HG03439 (cell line): Measurements from ENCODE around the gene E2F8.

Experiments
- ATAC-seq: cut with Tn5 transposase; IDR thresholded peaks from one replicate; pipeline ENCODE4 v1.9.1; 2021; ENCODE audit warnings: mild to moderate bottlenecking, moderate library complexity; ENCODE audit not compliant: unreplicated experiment

E2F8 gene

GRCh38 chr11:19220903-19221724 lies 19.6 kb downstream of the E2F8 start:
- no peak for ATAC-seq

- ATAC-seq, result no peak
Measured at GRCh38 chr11:19218786-19219460, 21.8 kb downstream of the E2F8 start.

GRCh38 chr11:19218216-19218615 lies 22.5 kb downstream of the E2F8 start:
- ATAC-seq, result no peak

DNA sequence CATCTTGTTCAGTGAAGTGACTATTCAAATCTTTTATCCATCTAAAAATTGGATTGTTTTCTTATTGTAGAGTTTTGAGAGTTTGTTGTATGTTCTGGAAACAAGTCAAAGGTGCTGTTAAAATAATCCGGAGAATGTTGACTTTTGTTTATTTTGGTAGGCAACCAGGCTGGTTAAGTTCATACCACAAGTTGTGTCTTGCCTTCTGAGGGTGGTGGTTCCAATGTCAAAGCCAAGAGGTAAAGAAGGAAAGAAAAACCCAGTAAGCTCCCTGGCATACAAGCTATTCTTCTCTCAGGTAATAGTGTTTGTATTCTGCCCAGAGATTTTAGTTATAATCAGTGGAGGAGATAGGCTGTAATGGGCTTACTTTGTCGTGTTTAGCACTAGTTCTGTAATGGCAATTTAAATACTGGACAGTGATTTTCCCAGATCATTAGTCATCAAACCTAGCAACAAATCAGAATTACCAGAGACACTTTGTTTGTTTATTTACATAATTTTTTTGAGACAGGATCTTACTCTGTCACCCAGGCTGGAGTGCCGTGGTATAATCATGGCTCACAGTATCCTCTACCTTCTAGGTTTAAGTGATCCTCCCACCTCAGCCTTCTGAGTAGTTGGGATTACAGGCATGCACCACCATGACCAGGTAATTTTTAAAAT lies 23.9 kb downstream of the E2F8 start:
- no peak for ATAC-seq

DNA sequence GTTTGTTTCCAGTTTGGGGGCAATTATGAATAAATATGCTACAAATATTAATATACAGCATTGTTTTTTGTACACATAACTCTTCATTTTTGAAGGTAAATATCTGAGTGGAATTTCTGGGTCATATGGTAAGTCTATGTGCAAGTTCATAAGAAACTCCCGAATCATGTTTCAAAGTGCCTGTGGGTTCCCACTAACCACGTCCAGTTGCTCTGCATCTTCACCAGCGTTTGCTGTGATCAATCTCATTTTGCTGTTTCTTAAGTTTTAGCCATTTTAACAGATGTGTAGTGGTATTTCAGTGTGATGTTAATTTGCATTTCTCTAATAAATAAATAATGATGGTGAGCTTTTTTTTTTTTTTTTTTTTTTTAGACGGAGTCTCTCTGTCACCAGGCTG lies 24.7 kb downstream of the E2F8 start:
- ATAC-seq, result no peak

- no peak for ATAC-seq
Measured at GRCh38 chr11:19209617-19210370, 31.0 kb downstream of the E2F8 start.

DNA sequence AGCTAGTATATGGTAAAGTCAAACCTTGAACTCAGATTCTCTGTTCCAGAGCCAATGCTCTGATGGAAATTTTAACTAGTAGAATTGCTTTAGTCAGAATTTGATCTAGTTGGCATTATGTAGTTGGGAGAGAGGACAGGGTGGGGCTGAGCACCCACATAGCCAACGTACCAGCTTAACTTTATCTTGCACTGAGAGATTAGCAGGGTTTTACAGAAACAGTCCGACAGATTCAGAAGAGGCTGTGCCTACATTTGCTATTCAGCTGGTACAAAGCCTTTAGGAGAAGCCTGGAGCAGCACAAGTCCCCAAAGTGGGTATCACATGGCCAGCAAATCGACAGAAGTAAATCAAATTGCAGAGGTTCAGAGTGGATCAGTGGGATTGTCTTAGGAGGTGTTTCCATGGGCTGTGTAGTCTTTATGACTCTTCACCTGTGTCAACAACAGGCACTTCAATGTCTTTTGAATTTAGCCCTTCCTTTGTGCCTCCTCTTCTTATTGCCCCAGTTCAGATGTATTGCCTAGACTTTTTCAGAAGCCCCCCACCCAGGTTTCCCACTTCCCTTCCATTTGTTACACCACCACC lies 31.7 kb downstream of the E2F8 start:
- no peak for ATAC-seq

- no peak for ATAC-seq
Measured at GRCh38 chr11:19208181-19208580, 32.6 kb downstream of the E2F8 start.

DNA sequence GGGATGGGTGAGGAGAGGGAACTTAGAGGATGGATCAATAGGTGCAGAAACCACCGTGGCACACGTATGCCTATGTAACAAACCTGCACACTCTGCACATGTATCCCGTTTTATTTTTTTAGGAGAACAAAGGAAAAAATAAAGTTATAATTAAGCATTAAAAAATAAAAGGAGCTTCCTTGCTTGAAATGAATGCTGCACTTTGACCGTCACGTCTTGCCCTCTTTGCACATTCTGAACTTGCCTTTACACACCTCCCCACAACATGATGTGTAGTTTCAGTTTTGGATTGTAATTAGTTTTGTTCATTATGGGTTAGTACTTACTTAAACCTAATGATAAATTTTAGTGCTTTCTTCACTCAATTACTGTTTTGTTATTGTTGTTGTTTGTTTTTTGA lies 35.9 kb downstream of the E2F8 start:
- no peak for ATAC-seq

DNA sequence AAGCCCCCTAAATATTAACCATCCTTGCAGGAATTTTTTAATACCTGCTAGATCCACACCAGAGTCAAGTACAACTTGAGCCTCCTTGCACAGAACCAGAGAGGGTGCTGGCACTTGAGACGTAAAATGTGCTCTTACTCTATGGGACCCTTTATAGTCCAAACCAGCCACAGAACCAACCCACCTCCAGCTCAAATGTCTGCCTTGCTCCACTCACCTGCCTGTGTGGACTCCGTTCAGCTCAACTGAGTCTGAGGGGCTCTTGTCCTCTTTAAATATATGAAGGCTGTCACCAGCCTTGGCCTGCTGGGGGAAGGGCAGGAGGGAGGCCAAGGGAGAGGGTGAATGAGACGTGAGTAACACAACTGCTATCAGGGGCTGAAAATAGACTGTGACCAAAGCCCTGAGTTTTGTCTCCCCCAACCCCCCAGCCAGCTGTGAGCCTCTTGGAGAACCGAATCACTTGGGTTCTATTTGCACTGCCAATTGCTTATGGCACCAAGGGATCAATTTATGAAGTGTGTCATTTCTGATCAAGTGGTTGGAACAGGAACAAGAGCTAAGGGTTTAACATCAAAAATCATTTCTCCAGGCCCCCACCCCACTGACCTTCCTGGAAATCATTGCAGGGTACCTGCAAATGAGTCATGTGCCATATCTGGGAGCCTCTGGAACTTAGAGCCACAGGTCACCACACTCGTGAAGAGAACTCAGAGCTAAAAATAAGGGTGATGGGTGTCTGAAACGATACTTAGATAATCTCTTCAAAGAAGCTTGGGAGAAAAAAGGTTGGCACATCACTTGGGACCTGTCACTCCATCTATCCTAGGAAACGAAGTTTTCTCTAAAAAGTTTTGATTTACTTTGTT lies 38.8 kb downstream of the E2F8 start, which contains the start of gene CSRP3:
TSS of gene CSRP3 (minus strand) at position 247 of the 869 bp plus-strand sequence. CDS start 9,535 bp downstream, outside the sequence.
- ATAC-seq, result no peak

GRCh38 chr11:19200410-19201201 lies 40.1 kb downstream of the E2F8 start:
- no peak for ATAC-seq

GRCh38 chr11:19199771-19200170 lies 41.0 kb downstream of the E2F8 start:
- ATAC-seq, result no peak

DNA sequence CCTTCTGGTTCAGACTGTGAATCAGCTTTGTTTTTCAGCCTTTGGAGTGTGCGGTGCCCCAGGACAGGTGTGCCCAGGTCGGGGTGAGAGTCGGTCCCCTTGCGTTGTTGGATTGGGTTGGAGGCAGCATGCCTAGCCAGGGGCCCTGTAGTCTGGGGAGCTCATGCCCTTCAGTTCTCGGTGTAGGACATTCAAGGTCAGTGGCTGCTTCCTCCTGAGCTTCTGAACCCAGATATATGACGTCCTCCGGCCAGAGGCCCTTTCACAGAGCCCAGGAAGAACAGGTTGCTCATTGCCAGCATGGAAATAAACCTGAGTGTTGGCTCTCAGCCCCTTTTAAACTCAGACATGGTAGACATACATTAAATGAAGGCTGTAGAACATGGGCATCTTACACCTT lies 41.7 kb downstream of the E2F8 start:
- no peak for ATAC-seq

DNA sequence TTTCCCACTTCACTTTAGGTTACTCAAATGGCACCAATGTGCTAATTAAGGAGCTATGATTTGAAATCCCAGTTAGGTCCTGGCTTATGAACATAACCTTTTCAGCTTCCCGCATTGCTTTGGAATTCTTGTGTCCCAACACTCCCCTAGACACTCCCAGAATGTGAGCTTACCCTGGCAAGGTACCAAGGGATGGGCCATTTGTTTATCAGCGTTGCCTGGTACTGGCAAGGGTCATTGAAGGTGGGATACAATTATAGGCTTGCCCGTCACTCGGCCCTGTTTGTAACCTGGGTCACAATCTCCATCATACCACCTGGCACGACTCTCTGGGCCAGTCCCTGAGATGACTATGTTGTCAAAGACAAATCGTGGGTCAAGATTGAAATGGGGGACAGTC lies 44.3 kb downstream of the E2F8 start:
- ATAC-seq, result no peak

- ATAC-seq, result no peak
Measured at GRCh38 chr11:19194620-19195308, 46.0 kb downstream of the E2F8 start.

DNA sequence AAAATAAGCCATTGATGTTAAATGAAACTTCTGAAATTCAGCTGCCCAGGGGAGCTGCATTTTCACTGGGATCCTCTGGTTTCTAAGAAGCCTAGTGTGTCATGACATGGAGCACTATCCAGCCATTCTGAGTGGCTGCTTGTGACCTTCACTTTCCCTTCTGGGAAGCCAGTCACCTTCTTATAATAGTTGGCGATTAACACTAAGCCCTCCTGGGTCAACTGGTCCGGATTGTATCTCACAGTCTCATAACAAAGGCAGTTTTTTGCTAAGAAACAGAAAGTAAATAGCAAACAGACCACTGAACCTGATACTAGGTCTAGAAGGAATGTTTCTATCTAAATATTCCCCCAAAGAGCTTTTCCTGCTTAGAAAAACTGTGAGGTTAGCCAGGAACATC lies 46.8 kb downstream of the E2F8 start:
- ATAC-seq, result no peak

GRCh38 chr11:19191530-19192169 lies 49.1 kb downstream of the E2F8 start:
- no peak for ATAC-seq

DNA sequence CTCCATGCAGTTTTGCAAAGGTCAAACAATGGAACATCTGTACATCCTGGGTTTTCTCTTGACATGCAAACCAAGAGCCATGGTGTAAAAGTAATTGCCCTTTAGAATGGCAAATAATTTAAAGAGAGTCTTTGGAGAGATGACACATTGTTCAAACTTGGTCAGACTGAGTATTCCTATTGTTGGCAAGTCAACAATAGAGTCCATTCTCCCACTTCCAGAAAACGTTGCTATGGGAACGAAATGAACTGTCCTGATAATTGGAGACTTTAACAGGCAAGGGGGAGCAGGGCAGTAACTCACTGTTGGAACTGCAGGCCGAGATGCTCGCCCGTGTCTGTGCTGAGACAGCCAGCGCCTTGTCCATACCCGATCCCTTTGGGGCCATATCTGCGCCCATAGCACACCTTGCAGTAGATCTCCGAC lies 52.9 kb downstream of the E2F8 start:
- no peak for ATAC-seq
